Mesenchymal stem cell (in vitro differentiated cells and primary cell): Measurements from ENCODE around the gene NTRK2.

Experiments
- DNase-seq: peaks from one replicate; pipeline ENCODE4 v3.0.0-alpha.2; 2013
- H2AFZ ChIP-seq: one replicate; pipeline ENCODE4 v1.6.1; 2013; ENCODE audit warnings: low read depth, mild to moderate bottlenecking, control low read depth, inconsistent platforms, low read length, moderate library complexity
- H2AK5ac ChIP-seq: 2 replicates; pipeline ENCODE4 v1.6.1; 2013; ENCODE audit warnings: low read length, moderate library complexity, mild to moderate bottlenecking, inconsistent platforms; ENCODE audit not compliant: severe bottlenecking
- H2BK120ac ChIP-seq: one replicate; pipeline ENCODE4 v1.6.1; 2013; ENCODE audit warnings: low read depth, mild to moderate bottlenecking, inconsistent platforms, low read length, moderate library complexity
- H2BK12ac ChIP-seq, 2 experiments: one replicate each; pipeline ENCODE4 v1.6.1; 2013; ENCODE audit warnings: inconsistent platforms in 2 of 2, low read length in 2 of 2, mild to moderate bottlenecking in 2 of 2, moderate library complexity in 2 of 2, control low read depth in 1 of 2
- H2BK15ac ChIP-seq: one replicate; pipeline ENCODE4 v1.6.1; 2013; ENCODE audit warnings: mild to moderate bottlenecking, low read depth, inconsistent platforms; ENCODE audit not compliant: poor library complexity, severe bottlenecking
- H2BK5ac ChIP-seq: 2 replicates; pipeline ENCODE4 v1.6.1; 2013; ENCODE audit warnings: low read depth, mild to moderate bottlenecking, low read length, control low read depth, inconsistent platforms; ENCODE audit not compliant: poor library complexity, severe bottlenecking
- H3K14ac ChIP-seq, 2 experiments: one replicate each; pipeline ENCODE4 v1.6.1; 2013; ENCODE audit warnings: inconsistent platforms in 2 of 2, low read length in 2 of 2, control low read depth in 1 of 2, mild to moderate bottlenecking in 1 of 2, moderate library complexity in 1 of 2
- H3K18ac ChIP-seq, 2 experiments: one replicate each; pipeline ENCODE4 v1.6.1; 2013; ENCODE audit warnings: inconsistent platforms in 2 of 2, low read length in 2 of 2, control low read depth in 1 of 2, low read depth in 1 of 2, mild to moderate bottlenecking in 1 of 2
- H3K23ac ChIP-seq, 2 experiments: one replicate each; pipeline ENCODE4 v1.6.1; 2013; ENCODE audit warnings: inconsistent platforms in 2 of 2, low read length in 2 of 2, mild to moderate bottlenecking in 2 of 2, moderate library complexity in 2 of 2, control low read depth in 1 of 2
- H3K27ac ChIP-seq: 2 replicates; pipeline ENCODE4 v1.5.1; 2013; ENCODE audit warnings: mild to moderate bottlenecking, moderate library complexity, low read length, control low read depth, inconsistent platforms; ENCODE audit not compliant: poor library complexity, severe bottlenecking
- H3K27me3 ChIP-seq, 2 experiments: 2 replicates each; pipeline versions ENCODE4 v1.6.1 to v1.7.0; 2013; ENCODE audit warnings: low read length in 2 of 2, mild to moderate bottlenecking in 2 of 2, moderate library complexity in 2 of 2, control low read depth in 1 of 2, inconsistent platforms in 1 of 2; ENCODE audit not compliant: control insufficient read depth in 1 of 2, insufficient read depth in 1 of 2
- H3K36me3 ChIP-seq, 2 experiments: 2 replicates each; pipeline versions ENCODE4 v1.6.1 to v1.7.0; 2013; ENCODE audit warnings: low read length in 2 of 2, control low read depth in 1 of 2, inconsistent platforms in 1 of 2, low read depth in 1 of 2, mild to moderate bottlenecking in 1 of 2; ENCODE audit not compliant: insufficient read depth in 2 of 2, control insufficient read depth in 1 of 2
- H3K4ac ChIP-seq, 2 experiments: one replicate each; pipeline ENCODE4 v1.6.1; 2013; ENCODE audit warnings: inconsistent platforms in 2 of 2, low read length in 2 of 2, mild to moderate bottlenecking in 2 of 2, moderate library complexity in 2 of 2, control low read depth in 1 of 2, low read depth in 1 of 2
- H3K4me1 ChIP-seq: 2 replicates; pipeline ENCODE4 v1.6.1; 2013; ENCODE audit warnings: low read depth, low read length, control low read depth; ENCODE audit not compliant: control insufficient read depth, insufficient read depth
- H3K4me2 ChIP-seq: 2 replicates; pipeline ENCODE4 v1.6.1; 2013; ENCODE audit warnings: low read length, mild to moderate bottlenecking, inconsistent platforms; ENCODE audit not compliant: poor library complexity, severe bottlenecking
- H3K4me3 ChIP-seq, 2 experiments: 2 replicates each; pipeline versions ENCODE4 v1.5.1 to v1.7.0; 2013; ENCODE audit warnings: low read length in 2 of 2, mild to moderate bottlenecking in 2 of 2, control low read depth in 1 of 2, low read depth in 1 of 2; ENCODE audit not compliant: insufficient read depth in 1 of 2
- H3K79me1 ChIP-seq: replicated peaks from 2 replicates; pipeline ENCODE4 v1.6.1; 2013; ENCODE audit warnings: mild to moderate bottlenecking, control low read depth, low read length, inconsistent platforms; ENCODE audit not compliant: poor library complexity, severe bottlenecking
- H3K9ac ChIP-seq: 2 replicates; pipeline ENCODE4 v1.7.0; 2013; ENCODE audit warnings: mild to moderate bottlenecking, low read length, moderate library complexity
- H3K9me3 ChIP-seq: 2 replicates; pipeline ENCODE4 v1.7.0; 2013; ENCODE audit warnings: mild to moderate bottlenecking, low read length; ENCODE audit not compliant: control insufficient read depth
- H4K8ac ChIP-seq: one replicate; pipeline ENCODE4 v1.6.1; 2013; ENCODE audit warnings: inconsistent platforms, mild to moderate bottlenecking, low read length, moderate library complexity
- H4K91ac ChIP-seq: one replicate; pipeline ENCODE4 v1.6.1; 2013; ENCODE audit warnings: mild to moderate bottlenecking, low read length, inconsistent platforms
- WGBS: methylation state at CpG from one replicate; pipeline ENCODE4 v1.1.7; 2013; ENCODE audit warnings: mixed read lengths; 5-methylcytosine and 5-hydroxymethylcytosine counted together

NTRK2 gene

DNA sequence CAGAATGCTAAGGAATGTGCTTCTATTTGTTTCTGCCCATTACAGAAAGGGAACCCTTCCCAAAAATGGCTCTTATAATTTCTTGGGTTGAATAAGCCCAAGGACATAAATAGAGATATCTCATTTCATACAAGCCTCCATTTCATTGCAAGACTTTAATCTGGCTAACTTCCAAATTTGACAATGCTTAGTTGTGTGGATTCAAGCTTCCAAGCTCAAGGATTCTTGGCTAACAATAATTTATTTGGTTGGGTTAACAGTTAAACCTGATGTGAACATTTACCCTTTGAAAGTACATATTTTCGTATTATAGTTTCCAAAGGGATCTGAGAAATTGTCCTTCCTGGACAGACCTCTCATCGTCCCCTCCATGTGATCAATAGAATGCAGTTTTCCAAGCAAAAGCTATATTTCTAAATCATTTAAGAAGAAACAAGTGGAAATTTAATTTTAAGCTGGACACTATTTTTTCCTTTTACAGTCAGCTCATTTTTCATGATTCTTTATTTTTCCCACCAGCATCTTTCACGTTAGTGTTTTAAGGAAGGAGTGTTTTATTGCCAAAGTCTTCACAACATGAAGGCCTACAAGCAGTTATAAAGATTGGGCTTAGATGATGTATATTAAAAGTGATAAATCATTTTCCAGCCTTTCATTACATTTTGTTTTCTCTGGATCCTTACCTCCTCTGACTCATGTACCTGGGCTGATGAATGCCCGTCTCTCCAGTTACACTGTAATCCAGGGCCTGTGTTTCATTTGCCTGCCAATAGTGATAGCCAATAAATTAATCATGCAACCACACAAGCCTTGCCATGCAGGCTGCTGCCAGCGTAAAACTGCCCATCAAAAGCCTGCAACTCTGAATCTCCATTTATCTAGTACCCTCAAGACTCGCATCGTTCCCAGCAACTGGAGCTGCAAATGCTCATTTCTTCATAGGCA is 176.7 kb downstream of the NTRK2 start:
- 89% methylated on average over 5 of the region's 7 CpGs for WGBS
- no peak for DNase-seq
- no peak overlapping the region for H2BK12ac ChIP-seq
- no peak overlapping the region for H2BK120ac ChIP-seq
- H3K36me3 ChIP-seq: no peaks in the 10 kb centered on the region
- H2AFZ ChIP-seq: no peak overlapping the region
- H3K27me3 ChIP-seq: peaks cover 8 to 20% of the 10 kb centered on the region in 2 experiments
- H3K18ac ChIP-seq: no peak overlapping the region
- no peak overlapping the region for H4K8ac ChIP-seq
- H3K4me2 ChIP-seq: no peak overlapping the region
- no peak overlapping the region for H4K91ac ChIP-seq
- H3K4me3 ChIP-seq: no peak overlapping the region
- no peak overlapping the region for H3K4ac ChIP-seq
- H3K27ac ChIP-seq: no peak overlapping the region
- H3K9me3 ChIP-seq: no peaks in the 10 kb centered on the region
- H3K4me1 ChIP-seq: peaks cover 2% of the 10 kb centered on the region
- H3K79me1 ChIP-seq: no peaks in the 10 kb centered on the region
- no peak overlapping the region for H3K14ac ChIP-seq
- no peak overlapping the region for H2BK5ac ChIP-seq
- H3K9ac ChIP-seq: no peak overlapping the region
- no peak overlapping the region for H2BK15ac ChIP-seq
- no peak overlapping the region for H3K23ac ChIP-seq
- no peak overlapping the region for H2AK5ac ChIP-seq

DNA sequence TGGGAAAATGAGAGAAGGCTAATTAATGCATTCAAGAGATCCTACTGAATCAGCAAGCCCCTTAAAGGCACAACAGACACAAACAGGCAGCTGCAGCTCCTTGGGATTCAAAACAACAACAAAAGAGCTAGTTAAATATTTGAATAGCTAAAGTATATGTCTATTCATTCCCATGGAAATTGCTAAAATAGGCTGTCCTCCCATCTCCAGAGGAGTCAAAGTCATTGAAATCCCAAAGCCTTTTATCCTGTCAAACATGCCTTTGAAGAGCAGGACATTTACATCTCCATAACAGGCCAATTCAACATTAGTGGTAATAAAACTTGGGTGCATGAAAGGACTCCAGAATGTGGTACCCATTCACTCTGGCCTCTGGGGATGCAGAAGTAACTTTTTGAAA is 177.4 kb downstream of the NTRK2 start:
- no peak overlapping the region for H2BK12ac ChIP-seq
- H3K23ac ChIP-seq: no peak overlapping the region
- H2BK5ac ChIP-seq: no peak overlapping the region
- H3K36me3 ChIP-seq: no peaks in the 10 kb centered on the region
- no peak for DNase-seq
- no peak overlapping the region for H4K8ac ChIP-seq
- H2AK5ac ChIP-seq: no peak overlapping the region
- no peak overlapping the region for H3K4ac ChIP-seq
- H3K4me3 ChIP-seq: no peak overlapping the region
- H3K9me3 ChIP-seq: no peaks in the 10 kb centered on the region
- H2AFZ ChIP-seq: no peak overlapping the region
- no peak overlapping the region for H3K18ac ChIP-seq
- peaks cover 8 to 14% of the 10 kb centered on the region in 2 experiments for H3K27me3 ChIP-seq
- H3K79me1 ChIP-seq: no peaks in the 10 kb centered on the region
- peaks cover 2% of the 10 kb centered on the region for H3K4me1 ChIP-seq
- H3K14ac ChIP-seq: no peak overlapping the region
- H3K27ac ChIP-seq: no peak overlapping the region
- no peak overlapping the region for H3K4me2 ChIP-seq
- H2BK15ac ChIP-seq: no peak overlapping the region
- no peak overlapping the region for H4K91ac ChIP-seq
- no peak overlapping the region for H2BK120ac ChIP-seq
- H3K9ac ChIP-seq: no peak overlapping the region

DNA sequence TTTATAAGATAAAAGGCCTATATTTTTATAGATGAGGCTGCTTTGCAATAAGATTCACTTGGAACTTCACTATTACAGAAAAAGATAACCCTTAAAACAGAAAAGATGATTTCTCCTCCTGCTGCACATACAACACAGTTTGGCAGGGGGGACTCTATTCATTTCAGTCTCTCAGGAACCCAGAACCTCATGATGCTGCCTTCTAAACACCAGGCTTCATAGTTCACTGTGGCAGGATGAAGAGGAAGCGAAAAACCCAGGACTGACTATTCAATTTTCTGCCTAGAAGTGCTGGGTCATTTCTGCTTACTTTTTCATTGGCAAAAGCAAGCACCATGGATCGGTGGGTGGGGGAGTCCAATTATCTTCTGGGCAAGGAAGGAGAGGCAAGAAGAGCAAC is 179.5 kb downstream of the NTRK2 start:
- 95% methylated on average over 2 of the region's 2 CpGs for WGBS
- Histone ChIP-seq H2BK12ac (no peak overlapping the region), H4K91ac (no peak overlapping the region)

DNA sequence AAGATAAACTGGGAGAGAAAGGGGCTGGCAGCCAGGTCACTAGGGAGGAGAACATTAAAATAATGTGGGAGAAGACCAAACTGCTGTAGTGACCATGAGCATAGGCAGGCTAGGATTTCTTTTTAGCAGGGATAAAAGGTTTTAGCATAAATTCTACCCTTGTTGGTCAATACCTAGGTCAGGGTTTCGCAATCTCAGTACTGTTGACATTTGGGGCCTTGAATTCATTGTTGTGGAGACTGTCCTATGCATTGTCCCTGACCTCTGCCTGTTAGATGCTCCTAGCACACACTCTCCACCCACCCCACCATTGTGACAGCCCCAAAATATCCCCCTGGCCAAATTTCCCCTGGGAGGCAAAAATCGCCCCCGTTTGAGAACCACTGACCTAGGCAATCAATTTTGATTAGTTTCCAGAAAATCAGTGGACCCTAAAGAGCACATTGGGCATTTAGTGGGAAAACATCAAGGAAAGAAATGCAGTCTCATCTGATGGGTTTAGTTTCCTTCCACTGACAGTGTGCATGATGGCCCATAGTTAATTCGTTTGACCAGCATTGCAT is 181.4 kb downstream of the NTRK2 start:
- H3K27me3 ChIP-seq: no peaks in the 10 kb centered on the region
- no peaks in the 10 kb centered on the region for H3K79me1 ChIP-seq
- H3K23ac ChIP-seq: no peak overlapping the region
- H3K14ac ChIP-seq: no peak overlapping the region
- peak overlapping the region in 1 of 2 experiments; percentile 24 for H2BK12ac ChIP-seq
- H3K4me2 ChIP-seq: no peak overlapping the region
- H2AK5ac ChIP-seq: peak overlapping the region; percentile 87
- H4K8ac ChIP-seq: no peak overlapping the region
- no peak overlapping the region for H2AFZ ChIP-seq
- H2BK15ac ChIP-seq: no peak overlapping the region
- WGBS: 100% methylated on average over 3 of the region's 4 CpGs
- no peaks in the 10 kb centered on the region for H3K36me3 ChIP-seq
- no peaks in the 10 kb centered on the region for H3K9me3 ChIP-seq
- DNase-seq: no peak
- no peak overlapping the region for H3K4ac ChIP-seq
- H2BK120ac ChIP-seq: peak overlapping the region; percentile 49
- no peak overlapping the region for H2BK5ac ChIP-seq
- H3K9ac ChIP-seq: no peak overlapping the region
- peaks cover 4% of the 10 kb centered on the region for H3K4me1 ChIP-seq
- no peak overlapping the region for H3K4me3 ChIP-seq
- peak overlapping the region in 1 of 2 experiments; percentile 79 for H3K18ac ChIP-seq
- no peak overlapping the region for H3K27ac ChIP-seq
- peak overlapping the region; percentile 11 for H4K91ac ChIP-seq

More for the DNA sequence above, 179.5 kb downstream of the NTRK2 start:
- Histone ChIP-seq H2AFZ (no peak overlapping the region), H3K4me3 (no peak overlapping the region), H2BK120ac (no peak overlapping the region), H4K8ac (no peak overlapping the region), H3K23ac (no peak overlapping the region), H3K27me3 (no peaks in the 10 kb centered on the region), H3K27ac (no peak overlapping the region), H3K9me3 (no peaks in the 10 kb centered on the region), H3K4me2 (no peak overlapping the region), H2BK15ac (no peak overlapping the region), H2AK5ac (no peak overlapping the region), H3K79me1 (no peaks in the 10 kb centered on the region), H3K4ac (no peak overlapping the region), H3K14ac (no peak overlapping the region), H3K18ac (no peak overlapping the region), H3K4me1 (peaks cover 4% of the 10 kb centered on the region), H3K9ac (no peak overlapping the region), H2BK5ac (no peak overlapping the region), H3K36me3 (no peaks in the 10 kb centered on the region)
- no peak for DNase-seq
